ENCODE data around the gene TRPV5. TPM values are rescaled to one million over a fixed set of nuclear protein-coding genes. Genes with fewer than 3 reads are reported as not detected.
A peak's percentile ranks its signal among the peaks of the same experiment; 100 is the strongest.

TRPV5 gene
- total RNA-seq, 1 donor from 2014 or later = not detected

DNA sequence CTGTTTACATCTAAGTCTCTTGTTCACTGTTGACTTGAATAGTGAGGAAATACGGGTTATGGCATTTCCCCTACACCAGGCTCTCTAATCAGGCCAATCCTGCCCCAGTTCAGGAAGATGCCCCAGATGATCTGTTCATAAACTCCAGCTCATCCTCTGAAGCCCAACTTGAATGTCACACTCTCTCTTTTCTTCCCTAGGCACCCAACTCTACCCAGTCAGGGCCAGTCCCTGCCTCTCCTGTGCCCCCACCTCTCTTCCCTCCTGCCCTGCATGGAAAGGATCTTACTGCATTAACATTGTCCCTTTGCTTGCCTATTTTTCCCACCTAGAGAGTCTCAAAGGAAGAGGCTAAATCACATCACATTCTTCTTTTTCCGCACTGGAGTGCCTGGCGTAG lies 37.4 kb downstream of the TRPV5 start:
- Mint-ChIP-seq H3K36me3 (no peaks in the 10 kb centered on the region), H3K27ac (no peak overlapping the region), H3K4me1 (ENCODE audit: unreplicated experiment) (peaks cover under 1% of the 10 kb centered on the region), H3K4me3 (no peak overlapping the region), H3K9me3 (no peaks in the 10 kb centered on the region), H3K27me3 (peaks cover 3% of the 10 kb centered on the region)
- no peak for DNase-seq (ENCODE audit: extremely low spot score, unreplicated experiment)
- TF ChIP-seq CTCF (conservative IDR thresholded peaks at IDR 0.05) = no peak

DNA sequence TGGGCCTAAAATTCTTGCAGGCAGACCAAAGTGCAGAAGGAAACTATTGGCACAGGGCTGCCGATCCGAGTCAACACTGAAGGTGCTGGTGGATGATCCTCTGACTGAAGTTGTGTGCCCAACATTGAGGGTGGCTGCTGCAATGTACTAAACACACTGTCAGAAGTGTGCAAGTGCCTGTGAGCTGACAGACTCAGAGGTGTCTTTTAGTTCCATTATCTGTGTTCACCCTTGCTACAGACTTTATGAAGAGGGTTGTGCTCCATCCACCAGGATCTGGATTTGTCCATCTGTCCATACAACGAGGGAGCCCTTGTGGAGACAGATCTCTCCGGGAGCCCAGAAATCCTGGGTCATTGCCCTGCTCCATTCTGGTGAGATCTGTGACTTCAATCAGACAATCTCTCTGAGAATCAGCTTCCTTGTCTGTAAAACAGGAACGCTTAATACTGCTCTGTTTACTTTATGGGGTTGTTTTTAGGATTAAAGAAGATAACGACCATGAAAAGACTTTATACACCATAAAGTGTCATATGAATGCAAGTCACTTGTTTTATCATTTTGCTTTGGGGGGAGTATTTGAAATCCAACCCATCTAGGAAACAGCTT lies 38.5 kb downstream of the TRPV5 start:
- peak; percentile 34 for DNase-seq (ENCODE audit: extremely low spot score, unreplicated experiment)
- Mint-ChIP-seq H3K27ac (no peak overlapping the region), H3K4me3 (no peak overlapping the region), H3K27me3 (peaks cover 3% of the 10 kb centered on the region), H3K36me3 (no peaks in the 10 kb centered on the region), H3K4me1 (ENCODE audit: unreplicated experiment) (peaks cover 5% of the 10 kb centered on the region), H3K9me3 (no peaks in the 10 kb centered on the region)
- no peak for TF ChIP-seq CTCF (conservative IDR thresholded peaks at IDR 0.05)

GRCh38 chr7:142894112-142894984 lies 39.2 kb downstream of the TRPV5 start:
- Mint-ChIP-seq H3K4me3 (no peak overlapping the region), H3K27me3 (peaks cover 3% of the 10 kb centered on the region), H3K36me3 (no peaks in the 10 kb centered on the region), H3K4me1 (ENCODE audit: unreplicated experiment) (peaks cover 7% of the 10 kb centered on the region), H3K9me3 (no peaks in the 10 kb centered on the region), H3K27ac (no peak overlapping the region)
- peak; percentile 50 for DNase-seq (ENCODE audit: extremely low spot score, unreplicated experiment)
- TF ChIP-seq CTCF (conservative IDR thresholded peaks at IDR 0.05) = no peak

DNA sequence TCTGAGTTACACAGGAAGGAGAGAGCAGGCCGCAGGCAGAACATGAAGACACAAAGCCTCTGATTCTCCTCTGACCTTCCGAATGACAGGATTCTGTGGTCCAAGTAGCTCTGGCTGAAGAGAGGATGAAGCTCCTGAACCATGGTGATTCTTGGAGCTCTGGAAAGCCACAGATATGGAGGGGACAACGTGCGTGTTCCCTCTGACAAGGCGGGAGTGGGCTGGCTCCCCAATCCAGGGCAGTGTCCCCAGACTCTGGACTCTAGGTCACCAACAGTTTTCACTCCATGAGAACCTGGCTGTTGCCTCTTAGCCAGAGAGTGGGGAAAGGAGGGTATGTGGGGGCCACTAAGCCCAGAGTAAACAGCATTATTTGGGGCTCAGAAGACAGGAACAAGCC lies 40.6 kb downstream of the TRPV5 start:
- Mint-ChIP-seq H3K27ac (no peak overlapping the region), H3K36me3 (no peaks in the 10 kb centered on the region), H3K27me3 (no peaks in the 10 kb centered on the region), H3K4me3 (no peak overlapping the region), H3K4me1 (ENCODE audit: unreplicated experiment) (peaks cover 9% of the 10 kb centered on the region), H3K9me3 (no peaks in the 10 kb centered on the region)
- TF ChIP-seq CTCF (conservative IDR thresholded peaks at IDR 0.05) = no peak
- no peak for DNase-seq (ENCODE audit: extremely low spot score, unreplicated experiment)

DNA sequence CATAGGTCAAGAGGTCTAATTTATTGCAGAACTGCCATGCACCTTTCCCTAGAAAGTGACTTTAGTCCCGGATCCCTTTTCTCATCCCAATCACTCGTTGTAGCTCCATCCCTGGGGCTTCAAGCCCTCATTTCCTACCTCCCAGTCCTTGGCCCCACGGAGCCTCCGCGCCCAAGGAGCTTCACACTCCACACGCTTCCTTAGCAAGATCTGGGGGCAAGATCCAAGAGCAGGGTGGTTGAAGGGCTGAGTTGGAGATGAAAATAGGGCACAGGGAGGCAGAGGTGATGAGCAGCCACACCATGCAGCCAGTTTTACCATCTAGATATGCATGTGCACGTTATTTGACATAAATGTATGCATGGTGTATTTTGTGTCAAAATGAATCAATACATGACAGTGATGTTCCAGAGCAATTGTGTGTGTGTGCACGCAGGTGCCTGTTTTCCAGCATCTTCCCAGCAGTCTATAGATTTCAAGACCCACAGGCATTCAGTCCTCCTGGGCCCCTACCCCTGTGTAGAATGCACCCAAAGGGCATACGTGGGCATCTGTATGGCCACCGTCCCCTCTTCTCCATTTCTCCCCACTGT lies 42.0 kb downstream of the TRPV5 start:
- H3K36me3 Mint-ChIP-seq = no peaks in the 10 kb centered on the region
- no peaks in the 10 kb centered on the region for H3K27me3 Mint-ChIP-seq
- H3K9me3 Mint-ChIP-seq = no peaks in the 10 kb centered on the region
- no peak for TF ChIP-seq CTCF (conservative IDR thresholded peaks at IDR 0.05)
- H3K27ac Mint-ChIP-seq = no peak overlapping the region
- DNase-seq (ENCODE audit: extremely low spot score, unreplicated experiment) = no peak
- H3K4me1 Mint-ChIP-seq (ENCODE audit: unreplicated experiment) = peaks cover 9% of the 10 kb centered on the region
- H3K4me3 Mint-ChIP-seq = no peak overlapping the region

Data from type B pancreatic cell (in vitro differentiated cells).